ENCODE results near the gene NSMCE1.

Gene NSMCE1

GRCh38 chr16:27314986-27315332, 46.4 kb upstream of the NSMCE1 start:
- TF ChIP-seq, protein P1, sequence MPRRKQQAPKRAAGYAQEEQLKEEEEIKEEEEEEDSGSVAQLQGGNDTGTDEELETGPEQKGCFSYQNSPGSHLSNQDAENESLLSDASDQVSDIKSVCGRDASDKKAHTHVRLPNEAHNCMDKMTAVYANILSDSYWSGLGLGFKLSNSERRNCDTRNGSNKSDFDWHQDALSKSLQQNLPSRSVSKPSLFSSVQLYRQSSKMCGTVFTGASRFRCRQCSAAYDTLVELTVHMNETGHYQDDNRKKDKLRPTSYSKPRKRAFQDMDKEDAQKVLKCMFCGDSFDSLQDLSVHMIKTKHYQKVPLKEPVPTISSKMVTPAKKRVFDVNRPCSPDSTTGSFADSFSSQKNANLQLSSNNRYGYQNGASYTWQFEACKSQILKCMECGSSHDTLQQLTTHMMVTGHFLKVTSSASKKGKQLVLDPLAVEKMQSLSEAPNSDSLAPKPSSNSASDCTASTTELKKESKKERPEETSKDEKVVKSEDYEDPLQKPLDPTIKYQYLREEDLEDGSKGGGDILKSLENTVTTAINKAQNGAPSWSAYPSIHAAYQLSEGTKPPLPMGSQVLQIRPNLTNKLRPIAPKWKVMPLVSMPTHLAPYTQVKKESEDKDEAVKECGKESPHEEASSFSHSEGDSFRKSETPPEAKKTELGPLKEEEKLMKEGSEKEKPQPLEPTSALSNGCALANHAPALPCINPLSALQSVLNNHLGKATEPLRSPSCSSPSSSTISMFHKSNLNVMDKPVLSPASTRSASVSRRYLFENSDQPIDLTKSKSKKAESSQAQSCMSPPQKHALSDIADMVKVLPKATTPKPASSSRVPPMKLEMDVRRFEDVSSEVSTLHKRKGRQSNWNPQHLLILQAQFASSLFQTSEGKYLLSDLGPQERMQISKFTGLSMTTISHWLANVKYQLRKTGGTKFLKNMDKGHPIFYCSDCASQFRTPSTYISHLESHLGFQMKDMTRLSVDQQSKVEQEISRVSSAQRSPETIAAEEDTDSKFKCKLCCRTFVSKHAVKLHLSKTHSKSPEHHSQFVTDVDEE (CRISPR knock-in tag; IDR thresholded peaks at IDR 0.05): no peak
- TF ChIP-seq PPARA (CRISPR knock-in tag; IDR thresholded peaks at IDR 0.05; ENCODE audit: borderline replicate concordance) (no peak), ARNTL (CRISPR knock-in tag; IDR thresholded peaks at IDR 0.05; ENCODE audit: borderline replicate concordance, low read depth) (no peak), SNAI2 (CRISPR knock-in tag; IDR thresholded peaks at IDR 0.05) (no peak), ZNF8 (CRISPR knock-in tag; IDR thresholded peaks at IDR 0.05) (no peak), ZNF565 (CRISPR knock-in tag; conservative IDR thresholded peaks at IDR 0.05; ENCODE audit: low read depth) (no peak), TCF4 (CRISPR knock-in tag; IDR thresholded peaks at IDR 0.05; ENCODE audit: borderline replicate concordance) (no peak), ZNF70 (CRISPR knock-in tag; IDR thresholded peaks at IDR 0.05) (no peak), TOX (CRISPR knock-in tag; IDR thresholded peaks at IDR 0.05; ENCODE audit: borderline replicate concordance) (no peak)

GRCh38 chr16:27314161-27314723, 45.7 kb upstream of the NSMCE1 start:
- TF ChIP-seq, protein P2, sequence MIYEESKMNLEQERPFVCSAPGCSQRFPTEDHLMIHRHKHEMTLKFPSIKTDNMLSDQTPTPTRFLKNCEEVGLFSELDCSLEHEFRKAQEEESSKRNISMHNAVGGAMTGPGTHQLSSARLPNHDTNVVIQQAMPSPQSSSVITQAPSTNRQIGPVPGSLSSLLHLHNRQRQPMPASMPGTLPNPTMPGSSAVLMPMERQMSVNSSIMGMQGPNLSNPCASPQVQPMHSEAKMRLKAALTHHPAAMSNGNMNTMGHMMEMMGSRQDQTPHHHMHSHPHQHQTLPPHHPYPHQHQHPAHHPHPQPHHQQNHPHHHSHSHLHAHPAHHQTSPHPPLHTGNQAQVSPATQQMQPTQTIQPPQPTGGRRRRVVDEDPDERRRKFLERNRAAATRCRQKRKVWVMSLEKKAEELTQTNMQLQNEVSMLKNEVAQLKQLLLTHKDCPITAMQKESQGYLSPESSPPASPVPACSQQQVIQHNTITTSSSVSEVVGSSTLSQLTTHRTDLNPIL (CRISPR knock-in tag; IDR thresholded peaks at IDR 0.05; ENCODE audit: low read depth): no peak
- TF ChIP-seq OSR1 (CRISPR knock-in tag; IDR thresholded peaks at IDR 0.05): no peak
- no peak for TF ChIP-seq SNAI2 (CRISPR knock-in tag; IDR thresholded peaks at IDR 0.05)
- no peak for TF ChIP-seq ZFP30 (CRISPR knock-in tag; IDR thresholded peaks at IDR 0.05)
- no peak for TF ChIP-seq ZNF8 (CRISPR knock-in tag; IDR thresholded peaks at IDR 0.05)
- TF ChIP-seq, protein P1 (CRISPR knock-in tag; IDR thresholded peaks at IDR 0.05): no peak
- TF ChIP-seq GLIS3 (CRISPR knock-in tag; IDR thresholded peaks at IDR 0.05): no peak
- no peak for TF ChIP-seq POU6F1 (CRISPR knock-in tag; IDR thresholded peaks at IDR 0.05; ENCODE audit: borderline replicate concordance, low read depth)
- TF ChIP-seq PPARA (CRISPR knock-in tag; IDR thresholded peaks at IDR 0.05; ENCODE audit: borderline replicate concordance): no peak
- TF ChIP-seq ZNF70 (CRISPR knock-in tag; IDR thresholded peaks at IDR 0.05): no peak
- TF ChIP-seq, protein P3, sequence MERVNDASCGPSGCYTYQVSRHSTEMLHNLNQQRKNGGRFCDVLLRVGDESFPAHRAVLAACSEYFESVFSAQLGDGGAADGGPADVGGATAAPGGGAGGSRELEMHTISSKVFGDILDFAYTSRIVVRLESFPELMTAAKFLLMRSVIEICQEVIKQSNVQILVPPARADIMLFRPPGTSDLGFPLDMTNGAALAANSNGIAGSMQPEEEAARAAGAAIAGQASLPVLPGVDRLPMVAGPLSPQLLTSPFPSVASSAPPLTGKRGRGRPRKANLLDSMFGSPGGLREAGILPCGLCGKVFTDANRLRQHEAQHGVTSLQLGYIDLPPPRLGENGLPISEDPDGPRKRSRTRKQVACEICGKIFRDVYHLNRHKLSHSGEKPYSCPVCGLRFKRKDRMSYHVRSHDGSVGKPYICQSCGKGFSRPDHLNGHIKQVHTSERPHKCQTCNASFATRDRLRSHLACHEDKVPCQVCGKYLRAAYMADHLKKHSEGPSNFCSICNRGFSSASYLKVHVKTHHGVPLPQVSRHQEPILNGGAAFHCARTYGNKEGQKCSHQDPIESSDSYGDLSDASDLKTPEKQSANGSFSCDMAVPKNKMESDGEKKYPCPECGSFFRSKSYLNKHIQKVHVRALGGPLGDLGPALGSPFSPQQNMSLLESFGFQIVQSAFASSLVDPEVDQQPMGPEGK (CRISPR knock-in tag; IDR thresholded peaks at IDR 0.05; ENCODE audit: borderline replicate concordance): no peak
- TF ChIP-seq ESRRG (CRISPR knock-in tag; IDR thresholded peaks at IDR 0.05): no peak
- TF ChIP-seq BACH2 (CRISPR knock-in tag; IDR thresholded peaks at IDR 0.05; ENCODE audit: borderline replicate concordance): no peak
- no peak for TF ChIP-seq TCF4 (CRISPR knock-in tag; IDR thresholded peaks at IDR 0.05; ENCODE audit: borderline replicate concordance)
- TF ChIP-seq TOX (CRISPR knock-in tag; IDR thresholded peaks at IDR 0.05; ENCODE audit: borderline replicate concordance): no peak
- no peak for TF ChIP-seq ARNTL (CRISPR knock-in tag; IDR thresholded peaks at IDR 0.05; ENCODE audit: borderline replicate concordance, low read depth)
- ATAC-seq: peak; percentile 58

More at GRCh38 chr16:27314986-27315332, 46.4 kb upstream of the NSMCE1 start:
- ATAC-seq: no peak

Measured in SK-N-SH treated with all-trans-retinoic acid at 6 μM for 48 hours (cell line).